ENCODE data around the gene SYT14. TPM values are rescaled to one million over a fixed set of nuclear protein-coding genes. Genes with fewer than 3 reads are reported as not detected.
"Not testable (repeated sequence)": the region's sequence is repeated elsewhere in the genome, so short reads cannot be mapped to it uniquely, and the experiment has no call there.

SYT14 gene
- total RNA-seq, 1 experiment from 2014 or later: 10.3 TPM

DNA sequence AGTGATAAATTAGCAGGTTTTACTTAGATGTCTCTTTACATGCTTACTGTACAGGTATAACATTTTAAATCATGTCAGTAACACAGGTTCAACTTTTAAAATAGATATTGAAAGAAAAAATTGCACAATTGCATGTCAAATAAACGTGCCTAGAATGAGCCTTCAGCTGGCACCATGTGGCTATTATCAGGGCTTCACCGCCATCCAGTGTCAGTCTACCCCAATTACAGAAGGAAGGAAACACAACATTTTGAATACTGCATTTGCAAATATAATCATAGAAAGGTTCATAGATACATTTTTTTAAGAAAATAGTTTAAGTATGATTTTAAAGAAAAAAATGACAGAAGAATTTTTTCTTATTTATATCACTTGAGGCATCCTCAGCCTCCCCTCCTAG is 247.0 kb downstream of the SYT14 start:
- H4K5ac ChIP-seq (ENCODE audit: insufficient read length, low read depth, low read length): no peak overlapping the region
- no peaks in the 10 kb centered on the region for H3K9me3 Mint-ChIP-seq
- WGBS (ENCODE audit: extremely low coverage, insufficient read length, low lambda C conversion rate): no CpG with 5 or more reads among the region's 2 CpGs
- H3K4me1 ChIP-seq (ENCODE audit: insufficient read depth, low read length): no peaks in the 10 kb centered on the region
- H3K9me3 ChIP-seq (ENCODE audit: control insufficient read depth, low read depth, low read length): no peaks in the 10 kb centered on the region
- H3K27ac ChIP-seq (ENCODE audit: insufficient read length, low read depth, low read length): no peak overlapping the region
- no peaks in the 10 kb centered on the region for H3K27me3 Mint-ChIP-seq (ENCODE audit: low read depth)
- no peak overlapping the region for H2BK5ac ChIP-seq (ENCODE audit: insufficient read length, low read length)
- H2BK120ac ChIP-seq (ENCODE audit: low read depth, low read length, poor library complexity, severe bottlenecking): no peak overlapping the region
- no peak overlapping the region for H2BK20ac ChIP-seq (ENCODE audit: low read depth, low read length, poor library complexity, severe bottlenecking)
- no peak overlapping the region for H3K4me2 ChIP-seq (ENCODE audit: insufficient read depth, insufficient read length, low read length)
- no peaks in the 10 kb centered on the region for H3K79me1 ChIP-seq (ENCODE audit: insufficient read depth, low read depth, low read length, poor library complexity, severe bottlenecking)
- no peaks in the 10 kb centered on the region for H3K79me2 ChIP-seq (ENCODE audit: insufficient read depth, low read length)
- H2BK15ac ChIP-seq (ENCODE audit: low read depth, low read length): no peak overlapping the region
- no peaks in the 10 kb centered on the region for H3K27me3 ChIP-seq (ENCODE audit: insufficient read depth, low read length)
- H2BK12ac ChIP-seq (ENCODE audit: insufficient read length, low read depth, low read length): no peak overlapping the region
- TF ChIP-seq, protein P1, sequence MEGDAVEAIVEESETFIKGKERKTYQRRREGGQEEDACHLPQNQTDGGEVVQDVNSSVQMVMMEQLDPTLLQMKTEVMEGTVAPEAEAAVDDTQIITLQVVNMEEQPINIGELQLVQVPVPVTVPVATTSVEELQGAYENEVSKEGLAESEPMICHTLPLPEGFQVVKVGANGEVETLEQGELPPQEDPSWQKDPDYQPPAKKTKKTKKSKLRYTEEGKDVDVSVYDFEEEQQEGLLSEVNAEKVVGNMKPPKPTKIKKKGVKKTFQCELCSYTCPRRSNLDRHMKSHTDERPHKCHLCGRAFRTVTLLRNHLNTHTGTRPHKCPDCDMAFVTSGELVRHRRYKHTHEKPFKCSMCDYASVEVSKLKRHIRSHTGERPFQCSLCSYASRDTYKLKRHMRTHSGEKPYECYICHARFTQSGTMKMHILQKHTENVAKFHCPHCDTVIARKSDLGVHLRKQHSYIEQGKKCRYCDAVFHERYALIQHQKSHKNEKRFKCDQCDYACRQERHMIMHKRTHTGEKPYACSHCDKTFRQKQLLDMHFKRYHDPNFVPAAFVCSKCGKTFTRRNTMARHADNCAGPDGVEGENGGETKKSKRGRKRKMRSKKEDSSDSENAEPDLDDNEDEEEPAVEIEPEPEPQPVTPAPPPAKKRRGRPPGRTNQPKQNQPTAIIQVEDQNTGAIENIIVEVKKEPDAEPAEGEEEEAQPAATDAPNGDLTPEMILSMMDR (conservative IDR thresholded peaks at IDR 0.05): peak; percentile 61
- DNase-seq: no peak
- no peak overlapping the region for H3T11ph ChIP-seq (ENCODE audit: low read length)
- no peak overlapping the region for H3K4me3 Mint-ChIP-seq
- no peak overlapping the region for H2AFZ ChIP-seq (ENCODE audit: low read length)
- H3K23ac ChIP-seq (ENCODE audit: insufficient read length, low read depth, low read length): no peak overlapping the region
- H3K14ac ChIP-seq (ENCODE audit: insufficient read depth, low read length): no peak overlapping the region
- H4K91ac ChIP-seq (ENCODE audit: insufficient read length, low read depth, low read length): no peak overlapping the region
- H3K56ac ChIP-seq (ENCODE audit: insufficient read length, low read depth, low read length): no peak overlapping the region
- no peak overlapping the region for H3K9ac ChIP-seq (ENCODE audit: extremely low read depth, insufficient read length, low read length)
- H4K8ac ChIP-seq (replicated peaks; ENCODE audit: insufficient read length, low read depth, low read length): no peak overlapping the region
- H3K4me1 Mint-ChIP-seq: no peaks in the 10 kb centered on the region
- no peaks in the 10 kb centered on the region for H3K36me3 Mint-ChIP-seq (ENCODE audit: insufficient read depth in 1 of 3, low read depth in 3 of 3)
- H3K18ac ChIP-seq (ENCODE audit: insufficient read length, low read depth, low read length): no peak overlapping the region
- no peak overlapping the region for H3K27ac Mint-ChIP-seq
- H3K4ac ChIP-seq (ENCODE audit: low read depth, low read length): no peak overlapping the region
- H2AK5ac ChIP-seq (ENCODE audit: insufficient read length, low read length): no peak overlapping the region
- H3K23me2 ChIP-seq (ENCODE audit: insufficient read length, low read depth, low read length, poor library complexity, severe bottlenecking): no peaks in the 10 kb centered on the region
- no peaks in the 10 kb centered on the region for H4K20me1 ChIP-seq (ENCODE audit: control insufficient read depth, insufficient read depth, insufficient read length)

DNA sequence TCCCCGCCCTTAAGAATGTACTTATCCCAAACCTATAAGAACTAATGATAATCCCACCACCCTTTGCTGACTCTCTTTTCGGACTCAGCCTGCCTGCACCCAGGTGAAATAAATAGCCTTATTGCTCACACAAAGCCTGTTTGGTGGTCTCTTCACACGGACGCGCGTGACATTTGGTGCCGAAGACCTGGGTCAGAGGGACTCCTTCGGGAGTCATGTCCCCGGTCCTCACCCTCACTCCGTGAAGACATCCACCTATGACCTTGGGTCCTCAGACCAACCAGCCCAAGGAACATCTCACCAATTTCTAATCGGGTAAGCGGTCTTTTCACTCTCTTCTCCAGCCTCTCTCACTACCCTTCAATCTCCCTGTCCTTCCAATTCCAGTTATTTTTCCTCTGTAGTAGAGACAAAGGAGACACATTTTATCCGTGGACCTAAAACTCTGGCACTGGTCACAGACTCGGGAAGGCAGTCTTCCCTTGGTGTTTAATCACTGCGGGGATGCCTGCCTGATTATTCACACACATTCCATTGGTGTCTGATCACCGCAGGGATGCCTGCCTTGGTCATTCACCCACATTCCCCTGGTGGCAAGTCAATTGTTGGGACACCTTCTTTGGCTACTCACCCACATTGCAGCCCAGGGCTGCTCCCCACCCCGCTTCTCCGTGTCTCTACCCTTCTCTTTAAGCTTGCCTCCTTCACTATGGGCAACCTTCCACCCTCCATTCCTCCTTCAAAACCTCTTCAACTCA is 250.0 kb downstream of the SYT14 start:
- H2BK15ac ChIP-seq (ENCODE audit: low read depth, low read length); H2AK5ac ChIP-seq (ENCODE audit: insufficient read length, low read length); H3K9me3 ChIP-seq (ENCODE audit: control insufficient read depth, low read depth, low read length); H4K20me1 ChIP-seq (ENCODE audit: control insufficient read depth, insufficient read depth, insufficient read length); H3K27ac ChIP-seq (ENCODE audit: insufficient read length, low read depth, low read length); H2AFZ ChIP-seq (ENCODE audit: low read length); H3K9ac ChIP-seq (ENCODE audit: extremely low read depth, insufficient read length, low read length); H4K5ac ChIP-seq (ENCODE audit: insufficient read length, low read depth, low read length); H3K23ac ChIP-seq (ENCODE audit: insufficient read length, low read depth, low read length); H3K4me1 Mint-ChIP-seq; H3K36me3 Mint-ChIP-seq (ENCODE audit: insufficient read depth in 1 of 3, low read depth in 3 of 3); H3K4ac ChIP-seq (ENCODE audit: low read depth, low read length); H3K27me3 Mint-ChIP-seq (ENCODE audit: low read depth); H4K8ac ChIP-seq (replicated peaks; ENCODE audit: insufficient read length, low read depth, low read length); H3K4me3 Mint-ChIP-seq; H3K79me1 ChIP-seq (ENCODE audit: insufficient read depth, low read depth, low read length, poor library complexity, severe bottlenecking); DNase-seq; H3K27me3 ChIP-seq (ENCODE audit: insufficient read depth, low read length); H2BK5ac ChIP-seq (ENCODE audit: insufficient read length, low read length); H3K23me2 ChIP-seq (ENCODE audit: insufficient read length, low read depth, low read length, poor library complexity, severe bottlenecking); H3K4me2 ChIP-seq (ENCODE audit: insufficient read depth, insufficient read length, low read length); H3K14ac ChIP-seq (ENCODE audit: insufficient read depth, low read length); H2BK120ac ChIP-seq (ENCODE audit: low read depth, low read length, poor library complexity, severe bottlenecking); H4K91ac ChIP-seq (ENCODE audit: insufficient read length, low read depth, low read length); H3K4me1 ChIP-seq (ENCODE audit: insufficient read depth, low read length); H3K56ac ChIP-seq (ENCODE audit: insufficient read length, low read depth, low read length); H2BK20ac ChIP-seq (ENCODE audit: low read depth, low read length, poor library complexity, severe bottlenecking); H2BK12ac ChIP-seq (ENCODE audit: insufficient read length, low read depth, low read length); H3K18ac ChIP-seq (ENCODE audit: insufficient read length, low read depth, low read length); H3K79me2 ChIP-seq (ENCODE audit: insufficient read depth, low read length); H3T11ph ChIP-seq (ENCODE audit: low read length); H3K27ac Mint-ChIP-seq; H3K9me3 Mint-ChIP-seq: not testable (repeated sequence)
- WGBS (ENCODE audit: extremely low coverage, insufficient read length, low lambda C conversion rate): no CpG with 5 or more reads among the region's 18 CpGs
